ENCODE results near the gene GLIS2. TPM values are rescaled to one million over a fixed set of nuclear protein-coding genes. Genes with fewer than 3 reads are reported as not detected.

The GLIS2 gene
- total and polyA plus RNA-seq, 10 of the 15 experiments (the other 5 are each of a cell fraction or from before 2014, with no cell fraction given): 0.03 to 0.64 (median 0.18) TPM; not detected in 4

DNA sequence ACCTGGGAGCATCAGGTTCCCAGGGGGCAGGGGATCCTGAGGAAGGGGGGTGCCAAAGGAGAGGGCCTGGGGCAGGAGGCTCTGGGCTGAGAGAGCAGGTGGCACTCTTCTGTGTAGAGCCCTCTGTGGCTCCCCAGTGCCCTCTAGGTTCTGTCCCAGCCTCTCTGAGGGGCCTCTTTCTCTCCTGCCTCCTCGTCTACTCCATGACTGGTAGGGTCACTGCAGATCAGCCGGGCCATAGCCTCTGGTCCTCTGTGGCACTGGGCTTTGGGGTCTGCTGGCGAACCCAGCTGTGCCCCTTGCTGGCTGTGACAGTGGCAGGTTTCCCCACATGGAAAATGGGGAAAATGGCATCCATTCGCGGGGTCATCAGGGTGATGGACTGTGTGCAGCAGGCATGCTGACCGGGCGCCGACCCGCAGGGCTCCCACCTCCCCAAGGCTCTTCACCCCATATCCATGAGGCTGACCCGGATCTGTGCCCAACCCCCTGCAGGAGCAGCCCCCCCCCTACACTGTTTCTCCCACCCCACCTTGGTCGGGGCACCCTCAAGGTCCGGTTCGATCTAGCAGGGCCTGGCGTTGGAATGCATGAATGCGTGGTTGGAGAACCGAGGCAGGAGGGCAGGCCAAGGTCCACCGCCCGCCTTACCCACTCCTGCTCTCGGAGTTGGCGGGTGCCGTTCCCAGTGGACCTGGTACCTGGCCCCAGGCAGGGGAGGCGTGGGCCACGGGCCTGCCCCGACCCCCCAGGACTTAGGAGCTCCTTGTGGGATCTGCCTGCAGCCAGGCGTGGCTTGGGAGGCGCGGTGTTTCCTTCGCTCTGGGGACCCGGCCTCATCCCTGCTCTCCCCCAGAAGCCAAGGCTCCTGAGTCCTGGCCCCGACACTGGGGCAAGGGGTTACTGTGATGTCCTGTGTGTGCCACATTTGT lies 6.5 kb downstream of the GLIS2 start:
- no peak for FAIRE-seq
- ChIA-PET SMC1A (ENCODE audit: uncharacterized antibody, unreplicated experiment) (no interaction called here), RAD21 (ENCODE audit: unreplicated experiment) (no interaction called here), CTCF (interaction anchor here (1.3 to 12.1 kb wide), 3 partner anchors 12 to 69 kb away, joined by 3 to 145 read pairs (median 140); no protein-coding TSS in a partner anchor), POLR2A (interaction anchor here (0.6 kb wide), 1 partner anchor 263 kb away, joined by 5 read pairs; no protein-coding TSS in a partner anchor)
- Histone ChIP-seq H4K20me1 (ENCODE audit: control insufficient read depth, insufficient read depth) (no peaks in the 10 kb centered on the region), H3K27ac (ENCODE audit: control insufficient read depth, insufficient read depth) (no peak overlapping the region), H3K4me3 (no peak overlapping the region), H3K9ac (ENCODE audit: control insufficient read depth, insufficient read depth, low read length) (no peak overlapping the region), H2AFZ (ENCODE audit: control insufficient read depth, low read depth, low read length) (no peak overlapping the region), H3K79me2 (ENCODE audit: control insufficient read depth, insufficient read depth, low read length) (no peaks in the 10 kb centered on the region), H3K27me3 (replicated peaks in 1 of 2; ENCODE audit: control insufficient read depth in 2 of 2, insufficient read depth in 2 of 2, low read length in 1 of 2) (no peaks in the 10 kb centered on the region), H3K4me2 (ENCODE audit: control insufficient read depth, insufficient read depth) (no peak overlapping the region), H3K9me3 (replicated peaks; ENCODE audit: control insufficient read depth, insufficient read depth, low read length) (no peaks in the 10 kb centered on the region), H3K4me1 (ENCODE audit: control insufficient read depth, insufficient read depth, low read length) (peaks cover 14% of the 10 kb centered on the region), H3K36me3 (ENCODE audit: control insufficient read depth in 2 of 2, insufficient read depth in 2 of 2, low read length in 1 of 2) (no peaks in the 10 kb centered on the region)
- intact Hi-C loops (cut with micrococcal nuclease; ENCODE audit: unreplicated experiment) (no loop called here), in situ Hi-C loops (cut with MboI) (no loop called here)
- no peak for ATAC-seq
- no TSS peak for BruUV-seq (replicated peaks)
- WGBS (ENCODE audit: insufficient coverage, insufficient replicate concordance, low lambda C conversion rate, missing lambda C conversion rate): 45% methylated on average over 21 of the region's 30 CpGs
- DNase-seq (ENCODE audit: low read depth, low spot score): no peak
- no peak for TF ChIP-seq MEF2B (IDR thresholded peaks at IDR 0.05; ENCODE audit: partially characterized antibody, poor library complexity, severe bottlenecking)
- no peak for TF ChIP-seq ZZZ3 (IDR thresholded peaks at IDR 0.05; ENCODE audit: control insufficient read depth, insufficient read length, low read depth)
- TF ChIP-seq WRNIP1 (IDR thresholded peaks at IDR 0.05; ENCODE audit: borderline replicate concordance, low read depth, low read length): no peak
- TF ChIP-seq, protein P1, sequence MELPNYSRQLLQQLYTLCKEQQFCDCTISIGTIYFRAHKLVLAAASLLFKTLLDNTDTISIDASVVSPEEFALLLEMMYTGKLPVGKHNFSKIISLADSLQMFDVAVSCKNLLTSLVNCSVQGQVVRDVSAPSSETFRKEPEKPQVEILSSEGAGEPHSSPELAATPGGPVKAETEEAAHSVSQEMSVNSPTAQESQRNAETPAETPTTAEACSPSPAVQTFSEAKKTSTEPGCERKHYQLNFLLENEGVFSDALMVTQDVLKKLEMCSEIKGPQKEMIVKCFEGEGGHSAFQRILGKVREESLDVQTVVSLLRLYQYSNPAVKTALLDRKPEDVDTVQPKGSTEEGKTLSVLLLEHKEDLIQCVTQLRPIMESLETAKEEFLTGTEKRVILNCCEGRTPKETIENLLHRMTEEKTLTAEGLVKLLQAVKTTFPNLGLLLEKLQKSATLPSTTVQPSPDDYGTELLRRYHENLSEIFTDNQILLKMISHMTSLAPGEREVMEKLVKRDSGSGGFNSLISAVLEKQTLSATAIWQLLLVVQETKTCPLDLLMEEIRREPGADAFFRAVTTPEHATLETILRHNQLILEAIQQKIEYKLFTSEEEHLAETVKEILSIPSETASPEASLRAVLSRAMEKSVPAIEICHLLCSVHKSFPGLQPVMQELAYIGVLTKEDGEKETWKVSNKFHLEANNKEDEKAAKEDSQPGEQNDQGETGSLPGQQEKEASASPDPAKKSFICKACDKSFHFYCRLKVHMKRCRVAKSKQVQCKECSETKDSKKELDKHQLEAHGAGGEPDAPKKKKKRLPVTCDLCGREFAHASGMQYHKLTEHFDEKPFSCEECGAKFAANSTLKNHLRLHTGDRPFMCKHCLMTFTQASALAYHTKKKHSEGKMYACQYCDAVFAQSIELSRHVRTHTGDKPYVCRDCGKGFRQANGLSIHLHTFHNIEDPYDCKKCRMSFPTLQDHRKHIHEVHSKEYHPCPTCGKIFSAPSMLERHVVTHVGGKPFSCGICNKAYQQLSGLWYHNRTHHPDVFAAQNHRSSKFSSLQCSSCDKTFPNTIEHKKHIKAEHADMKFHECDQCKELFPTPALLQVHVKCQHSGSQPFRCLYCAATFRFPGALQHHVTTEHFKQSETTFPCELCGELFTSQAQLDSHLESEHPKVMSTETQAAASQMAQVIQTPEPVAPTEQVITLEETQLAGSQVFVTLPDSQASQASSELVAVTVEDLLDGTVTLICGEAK (IDR thresholded peaks at IDR 0.05; ENCODE audit: borderline replicate concordance): no peak
- TF ChIP-seq, protein P2, sequence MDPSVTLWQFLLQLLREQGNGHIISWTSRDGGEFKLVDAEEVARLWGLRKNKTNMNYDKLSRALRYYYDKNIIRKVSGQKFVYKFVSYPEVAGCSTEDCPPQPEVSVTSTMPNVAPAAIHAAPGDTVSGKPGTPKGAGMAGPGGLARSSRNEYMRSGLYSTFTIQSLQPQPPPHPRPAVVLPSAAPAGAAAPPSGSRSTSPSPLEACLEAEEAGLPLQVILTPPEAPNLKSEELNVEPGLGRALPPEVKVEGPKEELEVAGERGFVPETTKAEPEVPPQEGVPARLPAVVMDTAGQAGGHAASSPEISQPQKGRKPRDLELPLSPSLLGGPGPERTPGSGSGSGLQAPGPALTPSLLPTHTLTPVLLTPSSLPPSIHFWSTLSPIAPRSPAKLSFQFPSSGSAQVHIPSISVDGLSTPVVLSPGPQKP (IDR thresholded peaks at IDR 0.05; ENCODE audit: low read depth, low read length): no peak
- no peak for TF ChIP-seq MTA3 (IDR thresholded peaks at IDR 0.05; ENCODE audit: borderline replicate concordance, low read length)
- TF ChIP-seq HCFC1 (IDR thresholded peaks at IDR 0.05; ENCODE audit: low read length): no peak
- TF ChIP-seq GABPA (IDR thresholded peaks at IDR 0.05; ENCODE audit: low read depth): no peak
- no peak for TF ChIP-seq NBN (IDR thresholded peaks at IDR 0.05)
- TF ChIP-seq FOXK2 (IDR thresholded peaks at IDR 0.05): no peak
- TF ChIP-seq USF2 (IDR thresholded peaks at IDR 0.05; ENCODE audit: borderline replicate concordance, low read depth, low read length): no peak
- no peak for TF ChIP-seq MYB (IDR thresholded peaks at IDR 0.05; ENCODE audit: borderline replicate concordance, low read depth, low read length)
- TF ChIP-seq SUPT20H (IDR thresholded peaks at IDR 0.05; ENCODE audit: borderline replicate concordance, control insufficient read depth, low read depth, low read length): no peak
- TF ChIP-seq, protein P3, sequence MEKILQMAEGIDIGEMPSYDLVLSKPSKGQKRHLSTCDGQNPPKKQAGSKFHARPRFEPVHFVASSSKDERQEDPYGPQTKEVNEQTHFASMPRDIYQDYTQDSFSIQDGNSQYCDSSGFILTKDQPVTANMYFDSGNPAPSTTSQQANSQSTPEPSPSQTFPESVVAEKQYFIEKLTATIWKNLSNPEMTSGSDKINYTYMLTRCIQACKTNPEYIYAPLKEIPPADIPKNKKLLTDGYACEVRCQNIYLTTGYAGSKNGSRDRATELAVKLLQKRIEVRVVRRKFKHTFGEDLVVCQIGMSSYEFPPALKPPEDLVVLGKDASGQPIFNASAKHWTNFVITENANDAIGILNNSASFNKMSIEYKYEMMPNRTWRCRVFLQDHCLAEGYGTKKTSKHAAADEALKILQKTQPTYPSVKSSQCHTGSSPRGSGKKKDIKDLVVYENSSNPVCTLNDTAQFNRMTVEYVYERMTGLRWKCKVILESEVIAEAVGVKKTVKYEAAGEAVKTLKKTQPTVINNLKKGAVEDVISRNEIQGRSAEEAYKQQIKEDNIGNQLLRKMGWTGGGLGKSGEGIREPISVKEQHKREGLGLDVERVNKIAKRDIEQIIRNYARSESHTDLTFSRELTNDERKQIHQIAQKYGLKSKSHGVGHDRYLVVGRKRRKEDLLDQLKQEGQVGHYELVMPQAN (conservative IDR thresholded peaks at IDR 0.05): no peak
- TF ChIP-seq PAX5 (IDR thresholded peaks at IDR 0.05; ENCODE audit: borderline replicate concordance, low read depth, low read length): no peak
